GM12801 (cell line): ENCODE measurements around the gene MRPS24.

Experiments
- TF ChIP-seq, protein P1 (sequence below): IDR thresholded peaks from one replicate; pipeline ENCODE4 v1.5.1; 2011; ENCODE audit warnings: control low read depth; ENCODE audit not compliant: insufficient read length; ENCODE audit errors: extremely low read depth

The MRPS24 gene

DNA sequence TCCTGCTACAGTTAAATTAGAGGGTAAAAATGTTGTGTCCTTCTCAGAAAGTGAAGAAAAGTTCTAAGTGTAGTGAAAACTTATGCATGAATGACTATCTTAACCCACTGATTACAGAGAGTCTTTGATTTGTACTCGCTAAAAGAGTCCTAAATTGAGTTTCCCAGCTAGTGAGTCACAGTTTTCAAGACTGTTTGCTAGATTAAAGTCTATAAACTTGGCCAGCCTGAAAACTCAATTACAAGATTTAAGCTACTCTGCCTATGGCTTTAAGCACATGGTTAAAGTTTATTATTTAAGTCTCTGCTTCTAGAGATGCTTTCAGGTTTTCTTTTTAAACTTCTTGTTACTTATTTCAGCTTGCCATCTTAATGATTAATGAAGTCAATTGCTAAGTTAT is 44.4 kb downstream of the MRPS24 start:
- TF ChIP-seq, protein P1, sequence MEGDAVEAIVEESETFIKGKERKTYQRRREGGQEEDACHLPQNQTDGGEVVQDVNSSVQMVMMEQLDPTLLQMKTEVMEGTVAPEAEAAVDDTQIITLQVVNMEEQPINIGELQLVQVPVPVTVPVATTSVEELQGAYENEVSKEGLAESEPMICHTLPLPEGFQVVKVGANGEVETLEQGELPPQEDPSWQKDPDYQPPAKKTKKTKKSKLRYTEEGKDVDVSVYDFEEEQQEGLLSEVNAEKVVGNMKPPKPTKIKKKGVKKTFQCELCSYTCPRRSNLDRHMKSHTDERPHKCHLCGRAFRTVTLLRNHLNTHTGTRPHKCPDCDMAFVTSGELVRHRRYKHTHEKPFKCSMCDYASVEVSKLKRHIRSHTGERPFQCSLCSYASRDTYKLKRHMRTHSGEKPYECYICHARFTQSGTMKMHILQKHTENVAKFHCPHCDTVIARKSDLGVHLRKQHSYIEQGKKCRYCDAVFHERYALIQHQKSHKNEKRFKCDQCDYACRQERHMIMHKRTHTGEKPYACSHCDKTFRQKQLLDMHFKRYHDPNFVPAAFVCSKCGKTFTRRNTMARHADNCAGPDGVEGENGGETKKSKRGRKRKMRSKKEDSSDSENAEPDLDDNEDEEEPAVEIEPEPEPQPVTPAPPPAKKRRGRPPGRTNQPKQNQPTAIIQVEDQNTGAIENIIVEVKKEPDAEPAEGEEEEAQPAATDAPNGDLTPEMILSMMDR, result no peak

DNA sequence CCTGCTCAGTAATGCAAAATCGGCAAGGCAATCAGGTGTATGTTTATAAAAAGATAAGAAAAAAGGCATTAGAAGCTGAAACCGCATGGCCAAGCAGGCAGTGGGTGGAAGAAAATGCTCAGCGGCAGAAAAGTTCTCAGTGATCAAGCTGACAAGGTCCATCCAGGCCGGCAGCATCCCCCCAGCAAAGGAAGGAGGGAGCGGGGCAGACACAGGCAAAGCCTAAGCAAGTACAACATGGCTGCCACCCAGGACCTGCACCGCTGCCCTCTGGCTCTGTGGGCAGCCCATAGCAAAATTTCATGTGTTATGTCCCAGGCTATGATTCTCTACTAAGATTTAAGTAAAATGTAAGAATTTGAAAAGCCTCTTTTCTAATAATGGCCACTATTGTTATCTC is 45.4 kb downstream of the MRPS24 start:
- TF ChIP-seq, protein P1, result no peak
